GM18517 (cell line): ENCODE data around the gene NUP42.
"Not testable (repeated sequence)": the region's sequence is repeated elsewhere in the genome, so short reads cannot be mapped to it uniquely, and the experiment has no call there.

Source experiments
- ATAC-seq: cut with Tn5 transposase; IDR thresholded peaks from one replicate; pipeline ENCODE4 v1.9.1; 2021; ENCODE audit warnings: mild to moderate bottlenecking, moderate library complexity; ENCODE audit not compliant: unreplicated experiment

NUP42 gene

GRCh38 chr7:23181684-23182553, at the start of gene NUP42:
TSS of gene NUP42 (plus strand) at chr7:23182048. CDS start at chr7:23182086, 38 bp downstream.
- ATAC-seq = peak; percentile 95

- no peak for ATAC-seq
These were observed 48.1 kb upstream of the NUP42 start for GRCh38 chr7:23133797-23134196.

- ATAC-seq = no peak
These were observed 46.1 kb upstream of the NUP42 start for GRCh38 chr7:23135755-23136154.

GRCh38 chr7:23136216-23136615, 45.6 kb upstream of the NUP42 start:
- ATAC-seq = no peak

- ATAC-seq = no peak
These were observed 24.2 kb upstream of the NUP42 start for GRCh38 chr7:23157679-23158078.

GRCh38 chr7:23158546-23158945, 23.3 kb upstream of the NUP42 start:
- ATAC-seq = no peak

GRCh38 chr7:23161482-23161881, 20.4 kb upstream of the NUP42 start:
- ATAC-seq = no peak

- no peak for ATAC-seq
These were observed 17.0 kb upstream of the NUP42 start for GRCh38 chr7:23164846-23165245.

GRCh38 chr7:23165316-23165715, 16.5 kb upstream of the NUP42 start:
- no peak for ATAC-seq

GRCh38 chr7:23167691-23168090, 14.2 kb upstream of the NUP42 start:
- no peak for ATAC-seq

GRCh38 chr7:23168111-23168885, 13.6 kb upstream of the NUP42 start:
- ATAC-seq = no peak

GRCh38 chr7:23175938-23176337, 5.9 kb upstream of the NUP42 start:
- ATAC-seq = no peak

GRCh38 chr7:23183279-23184012, 1.6 kb downstream of the NUP42 start:
- no peak for ATAC-seq

- no peak for ATAC-seq
These were observed 2.4 kb downstream of the NUP42 start for GRCh38 chr7:23184291-23184690.

GRCh38 chr7:23184709-23185359, 3.0 kb downstream of the NUP42 start:
- no peak for ATAC-seq

- ATAC-seq = no peak
These were observed 4.1 kb downstream of the NUP42 start for GRCh38 chr7:23185980-23186379.

- ATAC-seq = no peak
These were observed 9.2 kb downstream of the NUP42 start for GRCh38 chr7:23191022-23191421.

- not testable (repeated sequence) for ATAC-seq
These were observed 11.9 kb downstream of the NUP42 start for GRCh38 chr7:23193650-23194227.

GRCh38 chr7:23196306-23196705, 14.5 kb downstream of the NUP42 start:
- ATAC-seq = no peak

- not testable (repeated sequence) for ATAC-seq
These were observed 15.9 kb downstream of the NUP42 start for GRCh38 chr7:23197745-23198144.
